GM23338 (cell line): ENCODE measurements around the gene MAP1S. TPM values are rescaled to one million over a fixed set of nuclear protein-coding genes. Genes with fewer than 3 reads are reported as not detected.

ENCODE experiments used
- ATAC-seq: fragments of 200-7000 bp; cut with Tn5 transposase; 3 replicates; pipeline ENCODE4 v1.9.1; 2020
- DNase-seq: peaks from one replicate; pipeline ENCODE4 v3.0.0-alpha.2; 2015; ENCODE audit warnings: low spot score
- H2AFZ ChIP-seq: fragments of 200-600 bp; sonication (generic); 2 replicates; pipeline ENCODE4 v1.8.0; 2016; ENCODE audit warnings: antibody characterized with exemption, mild to moderate bottlenecking, moderate library complexity
- H3F3A ChIP-seq: fragments of 200-600 bp; sonication (generic); replicated peaks from 2 replicates; pipeline ENCODE4 v1.8.0; 2017; ENCODE audit warnings: antibody characterized with exemption, mixed run types, low read depth
- H3K27ac ChIP-seq: fragments of 200-600 bp; sonication (generic); 2 replicates; pipeline ENCODE4 v1.6.1; 2016; ENCODE audit warnings: low read depth
- H3K27me3 ChIP-seq: fragments of 200-600 bp; sonication (generic); 2 replicates; pipeline ENCODE4 v1.8.0; 2016; ENCODE audit warnings: mild to moderate bottlenecking, mixed run types, moderate library complexity; ENCODE audit not compliant: insufficient read depth
- H3K36me3 ChIP-seq: fragments of 200-600 bp; sonication (generic); 2 replicates; pipeline ENCODE4 v1.8.0; 2016; ENCODE audit warnings: mild to moderate bottlenecking; ENCODE audit not compliant: insufficient read depth
- H3K4me1 ChIP-seq: fragments of 200-600 bp; sonication (generic); 2 replicates; pipeline ENCODE4 v1.8.0; 2016; ENCODE audit warnings: mild to moderate bottlenecking, moderate library complexity; ENCODE audit not compliant: insufficient read depth
- H3K4me2 ChIP-seq: fragments of 200-600 bp; sonication (generic); 2 replicates; pipeline ENCODE4 v1.7.1; 2017; ENCODE audit warnings: mixed run types
- H3K4me3 ChIP-seq: fragments of 200-600 bp; sonication (generic); 2 replicates; pipeline ENCODE4 v1.6.1; 2016; ENCODE audit warnings: mixed run types
- H3K79me2 ChIP-seq: fragments of 200-600 bp; sonication (generic); replicated peaks from 2 replicates; pipeline ENCODE4 v1.8.0; 2017; ENCODE audit warnings: mild to moderate bottlenecking; ENCODE audit not compliant: insufficient read depth
- H3K9me2 ChIP-seq: fragments of 200-600 bp; sonication (generic); 2 replicates; pipeline ENCODE4 v1.8.0; 2017; ENCODE audit not compliant: insufficient read depth
- H4K20me1 ChIP-seq: fragments of 200-600 bp; sonication (generic); replicated peaks from 2 replicates; pipeline ENCODE4 v1.8.0; 2017; ENCODE audit warnings: mild to moderate bottlenecking; ENCODE audit not compliant: insufficient read depth
- H3K27ac Mint-ChIP-seq: 2 replicates; pipeline ENCODE4 v1.8.0; 2020; ENCODE audit warnings: inconsistent platforms, mild to moderate bottlenecking, moderate library complexity, mixed read lengths
- H3K27me3 Mint-ChIP-seq: 3 replicates; pipeline ENCODE4 v1.8.0; 2022; ENCODE audit warnings: low read depth, mild to moderate bottlenecking, moderate library complexity, mixed read lengths, inconsistent platforms; ENCODE audit not compliant: insufficient read depth, poor library complexity
- H3K36me3 Mint-ChIP-seq: 3 replicates; pipeline ENCODE4 v1.8.0; 2021; ENCODE audit warnings: low read depth, mild to moderate bottlenecking, inconsistent platforms, moderate library complexity, mixed read lengths
- H3K4me1 Mint-ChIP-seq: 3 replicates; pipeline ENCODE4 v1.8.0; 2020; ENCODE audit warnings: mild to moderate bottlenecking, inconsistent platforms, mixed read lengths
- H3K4me3 Mint-ChIP-seq: 3 replicates; pipeline ENCODE4 v1.8.0; 2021; ENCODE audit warnings: moderate library complexity, mild to moderate bottlenecking, inconsistent platforms, mixed read lengths
- H3K9me3 Mint-ChIP-seq: 3 replicates; pipeline ENCODE4 v1.8.0; 2020; ENCODE audit warnings: moderate library complexity, mild to moderate bottlenecking, inconsistent platforms, mixed read lengths
- EZH2 ChIP-seq: fragments of 200-600 bp; sonication (generic); IDR thresholded peaks from one replicate; pipeline ENCODE4 v1.8.0; 2017; ENCODE audit warnings: antibody characterized with exemption, mild to moderate bottlenecking, low read depth; ENCODE audit not compliant: unreplicated experiment
- JUNB ChIP-seq: IDR thresholded peaks from one replicate; pipeline ENCODE4 v1.6.1; 2016; ENCODE audit warnings: antibody characterized with exemption; ENCODE audit not compliant: unreplicated experiment
- STAT1 ChIP-seq: IDR thresholded peaks from one replicate; pipeline ENCODE4 v1.6.1; 2016; ENCODE audit warnings: antibody characterized with exemption; ENCODE audit not compliant: unreplicated experiment
- ZNF331 ChIP-seq: fragments of 250-450 bp; sonication (Bioruptor Pico); IDR thresholded peaks from 2 replicates; pipeline ENCODE4 v1.5.0; 2020; ENCODE audit warnings: low read depth, mild to moderate bottlenecking, moderate library complexity
- polyA plus RNA-seq: library from polyadenylated mRNA; unstranded; fragments of >200 nt; fragmentation: Nextera tagmentation; extraction: Ambion mirVana; gene quantifications from 2 replicates; pipeline ENCODE4 v1.2.1, GENCODE V29; 2016
- total RNA-seq: library from RNA; depleted of rRNA; stranded (reverse); fragments of >200 nt; shearing (Covaris generic); gene quantifications from 2 replicates; pipeline ENCODE4 v1.2.3, GENCODE V29; 2014
- TF ChIP-seq, protein P1 (sequence below): fragments of 250-450 bp; sonication (Bioruptor Pico); IDR thresholded peaks from 2 replicates; pipeline ENCODE4 v1.5.0; 2020; ENCODE audit warnings: mild to moderate bottlenecking, moderate library complexity
- TF ChIP-seq, protein P2 (sequence below): IDR thresholded peaks from 2 replicates; pipeline ENCODE4 v1.6.1; 2016; ENCODE audit warnings: antibody characterized with exemption

The MAP1S gene
- total and polyA plus RNA-seq, 2 experiments from 2014 or later: 102 to 104 TPM

DNA sequence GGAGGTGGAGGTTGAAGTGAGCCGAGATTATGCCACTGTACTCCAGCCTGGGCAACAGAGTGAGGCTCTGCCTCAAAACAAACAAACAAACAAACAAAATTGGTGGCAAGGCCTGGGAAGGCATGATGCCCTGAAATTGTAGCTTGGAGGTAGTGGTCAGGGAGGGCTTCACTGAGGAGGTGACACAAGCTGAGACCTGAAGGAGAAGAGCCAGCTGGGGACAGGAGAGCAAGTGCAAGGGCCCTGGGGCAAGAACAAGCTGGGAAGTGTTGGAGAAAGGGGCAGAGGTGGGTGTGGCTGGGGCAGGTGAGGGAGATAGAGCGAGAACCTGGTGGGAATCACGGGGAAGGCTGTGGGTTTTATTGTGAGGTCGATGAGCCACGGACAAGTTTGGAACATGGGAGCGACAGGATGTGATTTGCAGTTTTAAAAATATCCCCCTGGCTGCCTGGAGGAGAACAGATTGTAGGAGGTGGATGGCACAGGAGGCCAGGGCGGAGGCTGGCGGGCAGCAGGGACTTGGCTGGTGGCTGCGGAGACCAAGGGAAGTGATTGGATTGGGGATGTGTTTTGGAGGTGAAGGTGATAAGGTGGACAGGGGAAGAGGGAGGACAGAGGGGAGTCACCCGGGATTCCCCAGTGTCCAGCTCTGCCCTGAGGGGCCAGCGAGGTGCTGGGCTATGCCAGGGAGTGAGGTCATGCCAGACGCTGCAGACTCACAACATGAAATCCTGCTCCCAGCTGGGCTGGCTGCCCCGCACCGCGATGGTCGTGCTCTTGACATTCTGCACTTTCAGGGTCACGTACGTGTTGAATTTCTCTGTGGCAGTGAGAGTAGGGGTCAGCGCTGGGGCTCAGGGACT lies 45.1 kb upstream of the MAP1S start:
- peaks cover 18% of the 10 kb centered on the region for H3K27me3 Mint-ChIP-seq
- TF ChIP-seq ZNF331 (CRISPR knock-in tag) (no peak), JUNB (no peak), EZH2 (no peak), STAT1 (no peak)
- TF ChIP-seq, protein P1, sequence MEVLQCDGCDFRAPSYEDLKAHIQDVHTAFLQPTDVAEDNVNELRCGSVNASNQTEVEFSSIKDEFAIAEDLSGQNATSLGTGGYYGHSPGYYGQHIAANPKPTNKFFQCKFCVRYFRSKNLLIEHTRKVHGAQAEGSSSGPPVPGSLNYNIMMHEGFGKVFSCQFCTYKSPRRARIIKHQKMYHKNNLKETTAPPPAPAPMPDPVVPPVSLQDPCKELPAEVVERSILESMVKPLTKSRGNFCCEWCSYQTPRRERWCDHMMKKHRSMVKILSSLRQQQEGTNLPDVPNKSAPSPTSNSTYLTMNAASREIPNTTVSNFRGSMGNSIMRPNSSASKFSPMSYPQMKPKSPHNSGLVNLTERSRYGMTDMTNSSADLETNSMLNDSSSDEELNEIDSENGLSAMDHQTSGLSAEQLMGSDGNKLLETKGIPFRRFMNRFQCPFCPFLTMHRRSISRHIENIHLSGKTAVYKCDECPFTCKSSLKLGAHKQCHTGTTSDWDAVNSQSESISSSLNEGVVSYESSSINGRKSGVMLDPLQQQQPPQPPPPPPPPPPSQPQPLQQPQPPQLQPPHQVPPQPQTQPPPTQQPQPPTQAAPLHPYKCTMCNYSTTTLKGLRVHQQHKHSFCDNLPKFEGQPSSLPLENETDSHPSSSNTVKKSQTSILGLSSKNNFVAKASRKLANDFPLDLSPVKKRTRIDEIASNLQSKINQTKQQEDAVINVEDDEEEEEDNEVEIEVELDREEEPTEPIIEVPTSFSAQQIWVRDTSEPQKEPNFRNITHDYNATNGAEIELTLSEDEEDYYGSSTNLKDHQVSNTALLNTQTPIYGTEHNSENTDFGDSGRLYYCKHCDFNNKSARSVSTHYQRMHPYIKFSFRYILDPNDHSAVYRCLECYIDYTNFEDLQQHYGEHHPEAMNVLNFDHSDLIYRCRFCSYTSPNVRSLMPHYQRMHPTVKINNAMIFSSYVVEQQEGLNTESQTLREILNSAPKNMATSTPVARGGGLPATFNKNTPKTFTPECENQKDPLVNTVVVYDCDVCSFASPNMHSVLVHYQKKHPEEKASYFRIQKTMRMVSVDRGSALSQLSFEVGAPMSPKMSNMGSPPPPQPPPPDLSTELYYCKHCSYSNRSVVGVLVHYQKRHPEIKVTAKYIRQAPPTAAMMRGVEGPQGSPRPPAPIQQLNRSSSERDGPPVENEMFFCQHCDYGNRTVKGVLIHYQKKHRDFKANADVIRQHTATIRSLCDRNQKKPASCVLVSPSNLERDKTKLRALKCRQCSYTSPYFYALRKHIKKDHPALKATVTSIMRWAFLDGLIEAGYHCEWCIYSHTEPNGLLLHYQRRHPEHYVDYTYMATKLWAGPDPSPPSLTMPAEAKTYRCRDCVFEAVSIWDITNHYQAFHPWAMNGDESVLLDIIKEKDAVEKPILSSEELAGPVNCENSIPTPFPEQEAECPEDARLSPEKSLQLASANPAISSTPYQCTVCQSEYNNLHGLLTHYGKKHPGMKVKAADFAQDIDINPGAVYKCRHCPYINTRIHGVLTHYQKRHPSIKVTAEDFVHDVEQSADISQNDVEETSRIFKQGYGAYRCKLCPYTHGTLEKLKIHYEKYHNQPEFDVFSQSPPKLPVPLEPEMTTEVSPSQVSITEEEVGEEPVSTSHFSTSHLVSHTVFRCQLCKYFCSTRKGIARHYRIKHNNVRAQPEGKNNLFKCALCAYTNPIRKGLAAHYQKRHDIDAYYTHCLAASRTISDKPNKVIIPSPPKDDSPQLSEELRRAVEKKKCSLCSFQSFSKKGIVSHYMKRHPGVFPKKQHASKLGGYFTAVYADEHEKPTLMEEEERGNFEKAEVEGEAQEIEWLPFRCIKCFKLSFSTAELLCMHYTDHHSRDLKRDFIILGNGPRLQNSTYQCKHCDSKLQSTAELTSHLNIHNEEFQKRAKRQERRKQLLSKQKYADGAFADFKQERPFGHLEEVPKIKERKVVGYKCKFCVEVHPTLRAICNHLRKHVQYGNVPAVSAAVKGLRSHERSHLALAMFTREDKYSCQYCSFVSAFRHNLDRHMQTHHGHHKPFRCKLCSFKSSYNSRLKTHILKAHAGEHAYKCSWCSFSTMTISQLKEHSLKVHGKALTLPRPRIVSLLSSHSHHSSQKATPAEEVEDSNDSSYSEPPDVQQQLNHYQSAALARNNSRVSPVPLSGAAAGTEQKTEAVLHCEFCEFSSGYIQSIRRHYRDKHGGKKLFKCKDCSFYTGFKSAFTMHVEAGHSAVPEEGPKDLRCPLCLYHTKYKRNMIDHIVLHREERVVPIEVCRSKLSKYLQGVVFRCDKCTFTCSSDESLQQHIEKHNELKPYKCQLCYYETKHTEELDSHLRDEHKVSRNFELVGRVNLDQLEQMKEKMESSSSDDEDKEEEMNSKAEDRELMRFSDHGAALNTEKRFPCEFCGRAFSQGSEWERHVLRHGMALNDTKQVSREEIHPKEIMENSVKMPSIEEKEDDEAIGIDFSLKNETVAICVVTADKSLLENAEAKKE: no peak
- TF ChIP-seq, protein P2, sequence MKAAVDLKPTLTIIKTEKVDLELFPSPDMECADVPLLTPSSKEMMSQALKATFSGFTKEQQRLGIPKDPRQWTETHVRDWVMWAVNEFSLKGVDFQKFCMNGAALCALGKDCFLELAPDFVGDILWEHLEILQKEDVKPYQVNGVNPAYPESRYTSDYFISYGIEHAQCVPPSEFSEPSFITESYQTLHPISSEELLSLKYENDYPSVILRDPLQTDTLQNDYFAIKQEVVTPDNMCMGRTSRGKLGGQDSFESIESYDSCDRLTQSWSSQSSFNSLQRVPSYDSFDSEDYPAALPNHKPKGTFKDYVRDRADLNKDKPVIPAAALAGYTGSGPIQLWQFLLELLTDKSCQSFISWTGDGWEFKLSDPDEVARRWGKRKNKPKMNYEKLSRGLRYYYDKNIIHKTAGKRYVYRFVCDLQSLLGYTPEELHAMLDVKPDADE: no peak

More for the DNA sequence above, 45.1 kb upstream of the MAP1S start:
- Mint-ChIP-seq H3K27ac (peak overlapping the region; percentile 74; the same call in 1 of the 2 replicates), H3K4me1 (peaks cover 22% of the 10 kb centered on the region), H3K36me3 (peaks cover 36% of the 10 kb centered on the region), H3K4me3 (no peak overlapping the region), H3K9me3 (no peaks in the 10 kb centered on the region; the same call in 1 of the 3 replicates)
- H3K4me2 ChIP-seq: no peak overlapping the region
- H3F3A ChIP-seq: no peaks in the 10 kb centered on the region
- H3K36me3 ChIP-seq: 0 out of 2 replicates have a peak, but pooled peaks cover 2% of the 10 kb centered on the region
- H3K4me3 ChIP-seq: no peak overlapping the region
- peaks cover 16% of the 10 kb centered on the region; the same call in 1 of the 2 replicates for H3K4me1 ChIP-seq
- ATAC-seq (no peak), DNase-seq (no peak)
- no peaks in the 10 kb centered on the region for H3K27me3 ChIP-seq
- no peaks in the 10 kb centered on the region for H3K9me2 ChIP-seq
- no peak overlapping the region for H2AFZ ChIP-seq
- no peak overlapping the region for H3K27ac ChIP-seq
- peaks cover 18% of the 10 kb centered on the region for H3K79me2 ChIP-seq
- peaks cover 2% of the 10 kb centered on the region; the same call in 1 of the 2 replicates for H4K20me1 ChIP-seq
